Smooth muscle cell (in vitro differentiated cells): ENCODE measurements around the gene NFATC2IP. TPM values are rescaled to one million over a fixed set of nuclear protein-coding genes. Genes with fewer than 3 reads are reported as not detected.
A peak's percentile ranks its signal among the peaks of the same experiment; 100 is the strongest.

Experiments
- DNase-seq: peaks from one replicate; lab custom pipeline; 2025; ENCODE audit not compliant: unreplicated experiment; lab: John Stamatoyannopoulos, UW
- H2AFZ ChIP-seq: fragments of 200-600 bp; sonication (generic); 2 replicates; pipeline ENCODE4 v1.6.0; 2016; ENCODE audit warnings: antibody characterized with exemption, low read depth, mild to moderate bottlenecking
- H3F3A ChIP-seq: fragments of 200-600 bp; sonication (generic); 2 replicates; pipeline ENCODE4 v1.6.0; 2017; ENCODE audit warnings: antibody characterized with exemption, low read depth
- H3K27ac ChIP-seq: fragments of 200-600 bp; sonication (generic); 2 replicates; pipeline ENCODE4 v1.5.1; 2016; ENCODE audit warnings: low read depth, mild to moderate bottlenecking
- H3K27me3 ChIP-seq: fragments of 200-600 bp; sonication (generic); 2 replicates; pipeline ENCODE4 v1.6.1; 2016; ENCODE audit warnings: low read depth, mild to moderate bottlenecking
- H3K36me3 ChIP-seq: fragments of 200-600 bp; sonication (generic); 2 replicates; pipeline ENCODE4 v1.5.1; 2016; ENCODE audit warnings: low read depth
- H3K4me1 ChIP-seq: fragments of 200-600 bp; sonication (generic); 2 replicates; pipeline ENCODE4 v1.5.1; 2016; ENCODE audit warnings: low read depth
- H3K4me2 ChIP-seq: fragments of 200-600 bp; sonication (generic); 2 replicates; pipeline ENCODE4 v1.6.0; 2016; ENCODE audit warnings: mild to moderate bottlenecking
- H3K4me3 ChIP-seq: fragments of 200-600 bp; sonication (generic); 2 replicates; pipeline ENCODE4 v1.5.1; 2016; ENCODE audit warnings: mild to moderate bottlenecking
- H3K79me2 ChIP-seq: fragments of 200-600 bp; sonication (generic); 2 replicates; pipeline ENCODE4 v1.6.0; 2016; ENCODE audit warnings: low read depth, mild to moderate bottlenecking
- H3K9ac ChIP-seq: fragments of 200-600 bp; sonication (generic); 2 replicates; pipeline ENCODE4 v1.6.0; 2016; ENCODE audit warnings: low read depth
- H3K9me3 ChIP-seq: fragments of 200-600 bp; sonication (generic); replicated peaks from 2 replicates; pipeline ENCODE4 v1.5.1; 2016; ENCODE audit warnings: low read depth
- H4K20me1 ChIP-seq: fragments of 200-600 bp; sonication (generic); 2 replicates; pipeline ENCODE4 v1.6.0; 2016; ENCODE audit warnings: low read depth
- WGBS: methylation state at CpG from one replicate; pipeline ENCODE4 v1.1.7; 2016; ENCODE audit warnings: low lambda C conversion rate; 5-methylcytosine and 5-hydroxymethylcytosine counted together
- polyA plus RNA-seq: library from polyadenylated mRNA; unstranded; fragments of >200 nt; fragmentation: Nextera tagmentation; extraction: Ambion mirVana; gene quantifications from 2 replicates; pipeline ENCODE4 v1.2.1, GENCODE V29; 2016
- total RNA-seq: library from RNA; depleted of rRNA; stranded (reverse); fragments of >200 nt; gene quantifications from 2 replicates; pipeline ENCODE4 v1.2.3, GENCODE V29; 2014
- TF ChIP-seq, protein P1 (sequence below): fragments of 200-600 bp; sonication (generic); IDR thresholded peaks from 2 replicates; pipeline ENCODE4 v1.5.1; 2017; ENCODE audit warnings: borderline replicate concordance, mild to moderate bottlenecking, antibody characterized with exemption; ENCODE audit not compliant: insufficient read depth, poor library complexity, severe bottlenecking

Gene NFATC2IP
- total and polyA plus RNA-seq, 2 experiments from 2014 or later = 13.1 to 19.0 TPM

DNA sequence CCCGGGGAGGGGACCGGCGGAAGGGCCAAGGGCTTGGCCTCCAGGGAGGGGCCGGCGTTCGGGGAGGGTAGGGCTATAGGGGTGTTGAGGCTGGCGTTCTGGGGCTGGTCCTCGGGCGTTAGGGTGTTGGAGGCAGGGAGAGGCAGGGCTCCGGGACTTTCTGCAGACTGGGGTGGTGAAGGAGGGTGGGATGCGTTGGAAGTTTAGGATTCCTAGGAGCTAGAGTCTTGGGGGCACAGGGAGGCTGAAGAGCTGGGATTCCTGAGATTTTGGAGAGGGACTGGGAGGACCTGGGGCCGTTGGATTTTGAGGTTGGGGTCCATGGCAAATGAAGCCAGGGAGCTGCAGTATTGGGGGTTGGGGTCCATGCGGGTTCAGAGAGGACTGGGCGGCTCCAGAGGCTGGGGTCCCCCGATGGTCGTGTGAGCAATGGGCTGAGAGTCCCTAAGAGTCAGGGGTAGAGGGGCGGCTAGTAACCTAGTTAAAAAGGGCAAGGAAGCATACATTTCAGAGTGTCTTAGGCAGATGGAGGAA, 740 bp downstream of the NFATC2IP start:
- DNase-seq = no peak
- Histone ChIP-seq H3K27me3 (no peaks in the 10 kb centered on the region), H3F3A (no peaks in the 10 kb centered on the region), H3K9me3 (no peaks in the 10 kb centered on the region), H2AFZ (peak overlapping the region; percentile 96), H3K79me2 (peaks cover 17% of the 10 kb centered on the region), H3K36me3 (no peaks in the 10 kb centered on the region), H3K4me3 (peak overlapping the region; percentile 93), H3K4me1 (no peaks in the 10 kb centered on the region), H3K9ac (peak overlapping the region; percentile 82), H4K20me1 (no peaks in the 10 kb centered on the region), H3K27ac (peak overlapping the region; percentile 7), H3K4me2 (peak overlapping the region; percentile 90)
- 3% methylated on average over 17 of the region's 17 CpGs for WGBS
- TF ChIP-seq, protein P1, sequence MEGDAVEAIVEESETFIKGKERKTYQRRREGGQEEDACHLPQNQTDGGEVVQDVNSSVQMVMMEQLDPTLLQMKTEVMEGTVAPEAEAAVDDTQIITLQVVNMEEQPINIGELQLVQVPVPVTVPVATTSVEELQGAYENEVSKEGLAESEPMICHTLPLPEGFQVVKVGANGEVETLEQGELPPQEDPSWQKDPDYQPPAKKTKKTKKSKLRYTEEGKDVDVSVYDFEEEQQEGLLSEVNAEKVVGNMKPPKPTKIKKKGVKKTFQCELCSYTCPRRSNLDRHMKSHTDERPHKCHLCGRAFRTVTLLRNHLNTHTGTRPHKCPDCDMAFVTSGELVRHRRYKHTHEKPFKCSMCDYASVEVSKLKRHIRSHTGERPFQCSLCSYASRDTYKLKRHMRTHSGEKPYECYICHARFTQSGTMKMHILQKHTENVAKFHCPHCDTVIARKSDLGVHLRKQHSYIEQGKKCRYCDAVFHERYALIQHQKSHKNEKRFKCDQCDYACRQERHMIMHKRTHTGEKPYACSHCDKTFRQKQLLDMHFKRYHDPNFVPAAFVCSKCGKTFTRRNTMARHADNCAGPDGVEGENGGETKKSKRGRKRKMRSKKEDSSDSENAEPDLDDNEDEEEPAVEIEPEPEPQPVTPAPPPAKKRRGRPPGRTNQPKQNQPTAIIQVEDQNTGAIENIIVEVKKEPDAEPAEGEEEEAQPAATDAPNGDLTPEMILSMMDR = no peak

DNA sequence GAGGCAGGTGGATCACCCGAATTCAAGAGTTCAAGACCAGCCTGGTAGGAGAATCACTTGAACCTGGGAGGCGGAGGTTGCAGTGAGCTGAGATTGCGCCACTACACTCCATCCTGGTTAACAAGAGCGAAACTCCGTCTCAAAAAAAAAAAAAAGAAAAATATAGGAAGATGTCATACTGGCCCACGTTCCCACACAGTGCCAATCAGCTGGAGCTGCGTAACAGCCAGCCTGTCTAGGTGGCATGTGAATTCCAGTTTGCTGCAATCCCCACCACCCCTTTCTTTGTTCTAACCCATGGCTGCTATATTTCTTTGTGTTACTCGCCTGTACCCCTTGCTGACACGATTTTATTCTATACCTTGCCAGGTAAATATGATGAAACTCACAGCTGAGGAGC, 7.5 kb downstream of the NFATC2IP start:
- H3F3A ChIP-seq = no peaks in the 10 kb centered on the region
- no peaks in the 10 kb centered on the region for H3K27me3 ChIP-seq
- TF ChIP-seq, protein P1 = no peak
- no peak overlapping the region for H3K4me2 ChIP-seq
- WGBS = 98% methylated on average over 9 of the region's 9 CpGs
- no peaks in the 10 kb centered on the region for H3K4me1 ChIP-seq
- no peak overlapping the region for H3K4me3 ChIP-seq
- no peak overlapping the region for H3K27ac ChIP-seq
- no peak overlapping the region for H3K9ac ChIP-seq
- peaks cover 4% of the 10 kb centered on the region for H3K79me2 ChIP-seq
- peaks cover 4% of the 10 kb centered on the region for H3K36me3 ChIP-seq
- no peak for DNase-seq
- no peaks in the 10 kb centered on the region for H3K9me3 ChIP-seq
- no peak overlapping the region for H2AFZ ChIP-seq
- H4K20me1 ChIP-seq = no peaks in the 10 kb centered on the region

DNA sequence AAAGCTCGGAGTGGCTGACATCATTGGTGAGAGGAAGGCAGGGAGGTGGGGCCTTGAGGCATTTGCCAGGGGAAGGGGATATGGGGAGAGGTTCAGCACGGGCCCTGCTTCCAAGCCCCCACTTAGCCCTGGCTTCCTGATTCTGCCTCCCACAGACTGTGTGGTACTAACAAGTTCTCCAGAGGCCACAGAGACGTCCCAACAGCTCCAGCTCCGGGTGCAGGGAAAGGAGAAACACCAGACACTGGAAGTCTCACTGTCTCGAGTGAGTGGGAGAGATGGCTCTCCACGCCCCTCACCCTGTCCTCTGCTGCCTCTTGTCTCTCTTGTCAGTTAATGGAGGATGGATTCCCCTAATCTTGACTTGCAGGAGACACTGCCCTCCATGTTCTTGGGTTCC, 8.1 kb downstream of the NFATC2IP start:
- peaks cover 3% of the 10 kb centered on the region for H3K79me2 ChIP-seq
- peaks cover 4% of the 10 kb centered on the region for H3K36me3 ChIP-seq
- H3F3A ChIP-seq = no peaks in the 10 kb centered on the region
- H3K9ac ChIP-seq = no peak overlapping the region
- no peaks in the 10 kb centered on the region for H3K27me3 ChIP-seq
- no peak overlapping the region for H3K4me2 ChIP-seq
- H4K20me1 ChIP-seq = no peaks in the 10 kb centered on the region
- H2AFZ ChIP-seq = no peak overlapping the region
- WGBS = 94% methylated on average over 6 of the region's 6 CpGs
- no peaks in the 10 kb centered on the region for H3K9me3 ChIP-seq
- no peaks in the 10 kb centered on the region for H3K4me1 ChIP-seq
- TF ChIP-seq, protein P1 = no peak
- no peak overlapping the region for H3K27ac ChIP-seq
- no peak for DNase-seq
- no peak overlapping the region for H3K4me3 ChIP-seq

DNA sequence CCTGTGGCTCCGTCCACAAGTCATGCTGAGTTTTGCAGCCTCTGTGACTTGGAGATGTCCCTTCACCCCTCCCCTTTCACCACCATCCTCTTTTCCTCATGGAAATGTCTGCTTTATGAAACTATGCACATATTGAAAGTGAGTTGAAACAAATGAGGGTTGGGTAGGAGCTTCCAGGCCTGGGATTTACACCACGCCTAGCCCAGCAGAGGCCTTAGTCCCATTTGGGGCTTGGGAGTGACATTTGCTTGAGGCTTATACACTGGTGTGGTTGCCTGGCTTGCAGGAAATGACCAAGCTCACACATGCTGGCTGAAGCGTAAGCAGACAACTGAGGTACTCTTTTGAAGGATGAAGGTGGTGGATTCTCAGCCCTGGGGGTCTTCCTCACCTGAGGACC, 13.3 kb downstream of the NFATC2IP start:
- H3K27ac ChIP-seq = no peak overlapping the region
- no peak overlapping the region for H2AFZ ChIP-seq
- no peak for DNase-seq
- TF ChIP-seq, protein P1 = no peak
- H3K4me3 ChIP-seq = no peak overlapping the region
- H3K4me2 ChIP-seq = no peak overlapping the region
- H4K20me1 ChIP-seq = no peaks in the 10 kb centered on the region
- H3K9ac ChIP-seq = no peak overlapping the region
- WGBS = 95% methylated on average over 3 of the region's 3 CpGs
- no peaks in the 10 kb centered on the region for H3K27me3 ChIP-seq
- H3K4me1 ChIP-seq = no peaks in the 10 kb centered on the region
- no peaks in the 10 kb centered on the region for H3K9me3 ChIP-seq
- H3K79me2 ChIP-seq = no peaks in the 10 kb centered on the region
- peaks cover 4% of the 10 kb centered on the region for H3K36me3 ChIP-seq
- no peaks in the 10 kb centered on the region for H3F3A ChIP-seq
